ENCODE data around the gene A4GALT.

DNA sequence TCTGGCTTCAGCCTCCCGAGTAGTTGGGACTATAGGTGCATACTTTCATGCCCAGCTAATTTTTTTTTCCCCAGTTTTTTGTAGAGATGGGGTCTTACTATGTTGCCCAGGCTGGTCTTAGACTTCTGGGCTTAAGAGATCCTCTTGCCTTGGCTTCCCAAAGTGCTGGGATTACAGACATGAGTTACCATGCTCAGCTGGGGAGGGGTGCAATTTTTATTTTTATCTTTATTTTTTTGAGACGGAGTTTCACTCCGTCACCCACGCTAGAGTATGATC, 49.7 kb upstream of the A4GALT start:
- TF ChIP-seq, protein P1, sequence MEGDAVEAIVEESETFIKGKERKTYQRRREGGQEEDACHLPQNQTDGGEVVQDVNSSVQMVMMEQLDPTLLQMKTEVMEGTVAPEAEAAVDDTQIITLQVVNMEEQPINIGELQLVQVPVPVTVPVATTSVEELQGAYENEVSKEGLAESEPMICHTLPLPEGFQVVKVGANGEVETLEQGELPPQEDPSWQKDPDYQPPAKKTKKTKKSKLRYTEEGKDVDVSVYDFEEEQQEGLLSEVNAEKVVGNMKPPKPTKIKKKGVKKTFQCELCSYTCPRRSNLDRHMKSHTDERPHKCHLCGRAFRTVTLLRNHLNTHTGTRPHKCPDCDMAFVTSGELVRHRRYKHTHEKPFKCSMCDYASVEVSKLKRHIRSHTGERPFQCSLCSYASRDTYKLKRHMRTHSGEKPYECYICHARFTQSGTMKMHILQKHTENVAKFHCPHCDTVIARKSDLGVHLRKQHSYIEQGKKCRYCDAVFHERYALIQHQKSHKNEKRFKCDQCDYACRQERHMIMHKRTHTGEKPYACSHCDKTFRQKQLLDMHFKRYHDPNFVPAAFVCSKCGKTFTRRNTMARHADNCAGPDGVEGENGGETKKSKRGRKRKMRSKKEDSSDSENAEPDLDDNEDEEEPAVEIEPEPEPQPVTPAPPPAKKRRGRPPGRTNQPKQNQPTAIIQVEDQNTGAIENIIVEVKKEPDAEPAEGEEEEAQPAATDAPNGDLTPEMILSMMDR (IDR thresholded peaks at IDR 0.05; ENCODE audit: poor library complexity) = no peak
- TF ChIP-seq EZH2 (IDR thresholded peaks at IDR 0.05; ENCODE audit: borderline replicate concordance) (no peak), EZH2phosphoT487 (IDR thresholded peaks at IDR 0.05; ENCODE audit: low read depth, severe bottlenecking, unreplicated experiment) (no peak)

Measured in hepatocyte (in vitro differentiated cells).